Esophagus muscularis mucosa (tissue), 3 donors: ENCODE measurements around the gene FHOD1.

Experiments used
- CTCF ChIP-seq, 3 experiments: fragments of 200-600 bp in 2 of 3; fragments of 450-650 bp in 1 of 3; sonication (generic) in 2 of 3; IDR thresholded peaks; one replicate each; pipeline ENCODE4 v1.5.1; 2017 to 2019; ENCODE audit warnings: antibody characterized with exemption in 3 of 3, mild to moderate bottlenecking in 2 of 3, moderate library complexity in 1 of 3
- POLR2AphosphoS5 ChIP-seq, 2 donors: sonication (generic); formaldehyde crosslinking; IDR thresholded peaks; one replicate each; pipeline ENCODE4 v1.6.1; 2017; ENCODE audit warnings: antibody characterized with exemption in 2 of 2

- no peak for TF ChIP-seq POLR2AphosphoS5 (IDR thresholded peaks at IDR 0.05)
- TF ChIP-seq CTCF (IDR thresholded peaks at IDR 0.05): no peak
Observed at GRCh38 chr16:67182288-67182687, 65.0 kb downstream of the FHOD1 start.
